BJ (cell line): Measurements from ENCODE around the gene USF1. TPM values are rescaled to one million over a fixed set of nuclear protein-coding genes. Genes with fewer than 3 reads are reported as not detected.

Experiments
- CTCF ChIA-PET: fragments of 350-600 bp; formaldehyde crosslinking; extraction: SDS; loops from one replicate; lab custom pipeline; 2021; ENCODE audit warnings: antibody characterized with exemption, inconsistent platforms; lab: Yijun Ruan, JAX
- POLR2A ChIA-PET: fragments of 300-600 bp; sonication (Branson Sonifier 250); formaldehyde crosslinking; extraction: SDS; loops from one replicate; lab custom pipeline; 2021; ENCODE audit warnings: antibody characterized with exemption; lab: Charles Lee
- DNase-seq: peaks from one replicate; pipeline ENCODE4 v3.0.0-alpha.2; 2011; ENCODE audit warnings: low read depth
- H3K27me3 ChIP-seq: 2 replicates; pipeline ENCODE4 v1.6.0; 2011; ENCODE audit warnings: low read length; ENCODE audit not compliant: control insufficient read depth, insufficient read depth
- H3K36me3 ChIP-seq: 2 replicates; pipeline ENCODE4 v1.5.1; 2011; ENCODE audit warnings: low read length; ENCODE audit not compliant: control insufficient read depth, insufficient read depth
- H3K4me3 ChIP-seq: 2 replicates; pipeline ENCODE4 v1.5.1; 2011; ENCODE audit warnings: low read depth, mild to moderate bottlenecking, control low read depth, low read length
- CTCF ChIP-seq: IDR thresholded peaks from 2 replicates; pipeline ENCODE4 v1.5.1; 2011; ENCODE audit warnings: low read depth, mild to moderate bottlenecking, control low read depth, inconsistent platforms, low read length, moderate library complexity; ENCODE audit not compliant: insufficient read depth
- polyA plus RNA-seq: library from polyadenylated mRNA; depleted of rRNA; stranded (reverse); fragments of >200 nt; gene quantifications from 2 replicates; pipeline ENCODE4 v1.2.3, GENCODE V29; 2011

USF1 gene
- polyA plus RNA-seq, 1 experiment: 40.4 TPM

- Histone ChIP-seq H3K27me3 (no peaks in the 10 kb centered on the region), H3K36me3 (no peaks in the 10 kb centered on the region), H3K4me3 (no peak overlapping the region)
- DNase-seq: no peak
- no peak for TF ChIP-seq CTCF
- ChIA-PET CTCF (interaction anchor here (1.3 to 1.4 kb wide), 2 partner anchors 9 to 12 kb away, joined by 3 to 4 read pairs; partner anchors contain the start of gene USF1), POLR2A (interaction anchor here (0.6 kb wide), 1 partner anchor 142 kb away, joined by 3 read pairs; no protein-coding TSS in a partner anchor)
Measured at GRCh38 chr1:161054805-161055204, 9.0 kb upstream of the USF1 start.

GRCh38 chr1:161054232-161054631 is 8.5 kb upstream of the USF1 start:
- no peak for TF ChIP-seq CTCF
- Histone ChIP-seq H3K36me3 (no peaks in the 10 kb centered on the region), H3K27me3 (no peaks in the 10 kb centered on the region), H3K4me3 (no peak overlapping the region)
- ChIA-PET CTCF (interaction anchor here (1.3 to 1.4 kb wide), 2 partner anchors 8 to 12 kb away, joined by 3 to 4 read pairs; partner anchors contain the start of gene USF1), POLR2A (no interaction called here)
- no peak for DNase-seq

- ChIA-PET CTCF (no interaction called here), POLR2A (no interaction called here)
- Histone ChIP-seq H3K27me3 (no peaks in the 10 kb centered on the region), H3K4me3 (no peak overlapping the region), H3K36me3 (no peaks in the 10 kb centered on the region)
- no peak for DNase-seq
- TF ChIP-seq CTCF: no peak
Measured at GRCh38 chr1:161052899-161053298, 7.1 kb upstream of the USF1 start.

GRCh38 chr1:161051219-161051618 is 5.4 kb upstream of the USF1 start:
- POLR2A ChIA-PET: no interaction called here
- H3K4me3 ChIP-seq: no peak overlapping the region
- DNase-seq: no peak
- H3K36me3 ChIP-seq: no peaks in the 10 kb centered on the region
- CTCF ChIA-PET: interaction anchor here (0.9 kb wide), 1 partner anchor 19 kb away, joined by 4 read pairs; the partner anchor contains the start of gene ARHGAP30
- no peak for TF ChIP-seq CTCF
- H3K27me3 ChIP-seq: no peaks in the 10 kb centered on the region

GRCh38 chr1:161048949-161049722 is 3.4 kb upstream of the USF1 start:
- Histone ChIP-seq H3K27me3 (no peaks in the 10 kb centered on the region), H3K36me3 (no peaks in the 10 kb centered on the region), H3K4me3 (no peak overlapping the region)
- ChIA-PET POLR2A (no interaction called here), CTCF (no interaction called here)
- no peak for TF ChIP-seq CTCF
- DNase-seq: no peak
